ENCODE results near the gene AKTIP.

DNA sequence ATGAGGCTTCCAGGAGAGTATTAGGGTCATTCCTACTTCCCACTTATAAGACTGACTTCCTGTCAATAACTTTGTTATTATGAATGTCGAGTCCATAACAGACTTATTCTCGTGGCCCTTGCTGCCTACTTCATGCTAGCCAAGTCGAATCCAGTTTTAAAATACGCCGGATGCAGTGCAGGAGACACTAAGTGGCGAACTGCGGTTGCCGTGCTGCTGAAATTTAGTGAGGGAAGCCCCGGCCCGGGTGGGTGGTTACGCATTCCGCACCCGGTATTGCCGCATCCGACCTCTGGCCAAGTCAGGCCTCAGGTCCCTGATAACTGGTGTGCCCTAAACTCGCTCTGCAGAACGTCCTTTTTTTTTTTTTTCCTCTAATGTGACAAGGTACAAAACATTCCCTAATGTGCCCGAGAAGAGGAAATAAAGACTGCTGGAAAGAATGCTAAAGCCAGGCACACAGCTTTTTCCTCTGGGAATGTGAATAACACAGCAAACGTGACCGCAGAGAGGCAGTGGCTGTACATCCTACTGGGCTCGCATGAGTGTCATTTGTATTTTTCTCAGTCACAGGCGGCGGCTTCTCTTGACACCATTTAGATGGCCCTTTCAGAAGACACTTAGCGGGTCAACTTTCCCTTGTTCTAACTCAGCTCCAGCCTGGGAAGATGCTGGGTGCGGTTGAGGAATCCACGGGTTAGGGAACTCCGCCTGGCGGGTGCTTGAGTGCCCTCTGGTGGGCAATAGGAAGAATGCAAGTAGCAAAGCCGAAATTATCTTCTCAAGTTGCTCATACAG, 7.1 kb upstream of the AKTIP start:
- TF ChIP-seq, protein P1, sequence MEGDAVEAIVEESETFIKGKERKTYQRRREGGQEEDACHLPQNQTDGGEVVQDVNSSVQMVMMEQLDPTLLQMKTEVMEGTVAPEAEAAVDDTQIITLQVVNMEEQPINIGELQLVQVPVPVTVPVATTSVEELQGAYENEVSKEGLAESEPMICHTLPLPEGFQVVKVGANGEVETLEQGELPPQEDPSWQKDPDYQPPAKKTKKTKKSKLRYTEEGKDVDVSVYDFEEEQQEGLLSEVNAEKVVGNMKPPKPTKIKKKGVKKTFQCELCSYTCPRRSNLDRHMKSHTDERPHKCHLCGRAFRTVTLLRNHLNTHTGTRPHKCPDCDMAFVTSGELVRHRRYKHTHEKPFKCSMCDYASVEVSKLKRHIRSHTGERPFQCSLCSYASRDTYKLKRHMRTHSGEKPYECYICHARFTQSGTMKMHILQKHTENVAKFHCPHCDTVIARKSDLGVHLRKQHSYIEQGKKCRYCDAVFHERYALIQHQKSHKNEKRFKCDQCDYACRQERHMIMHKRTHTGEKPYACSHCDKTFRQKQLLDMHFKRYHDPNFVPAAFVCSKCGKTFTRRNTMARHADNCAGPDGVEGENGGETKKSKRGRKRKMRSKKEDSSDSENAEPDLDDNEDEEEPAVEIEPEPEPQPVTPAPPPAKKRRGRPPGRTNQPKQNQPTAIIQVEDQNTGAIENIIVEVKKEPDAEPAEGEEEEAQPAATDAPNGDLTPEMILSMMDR (conservative IDR thresholded peaks at IDR 0.05; ENCODE audit: low read depth, low read length): peak; percentile 84
- TF ChIP-seq EZH2 (IDR thresholded peaks at IDR 0.05; ENCODE audit: low read length, unreplicated experiment) (no peak), EZH2phosphoT487 (IDR thresholded peaks at IDR 0.05; ENCODE audit: borderline replicate concordance, low read length) (no peak)
